ENCODE measurements around the gene KPNA4. TPM values are rescaled to one million over a fixed set of nuclear protein-coding genes. Genes with fewer than 3 reads are reported as not detected.

Gene KPNA4
- polyA plus RNA-seq, 1 donor from 2014 or later: 9.5 TPM

Other genes with a start within 250 kb of the KPNA4 start
- 3.8 TPM for gene IFT80, start 166.3 kb downstream of the KPNA4 start, polyA plus RNA-seq
- gene SMC4, start 165.9 kb downstream of the KPNA4 start, polyA plus RNA-seq: 49.6 TPM
- gene TRIM59, start 115.8 kb downstream of the KPNA4 start, polyA plus RNA-seq: 21.6 TPM
- gene ARL14, start 111.6 kb upstream of the KPNA4 start, polyA plus RNA-seq: 1.4 TPM
- gene PPM1L, start 190.7 kb upstream of the KPNA4 start, polyA plus RNA-seq: 3.0 TPM

Measured in IgD-negative memory B cell (primary cell).